NCI-H526 (cell line): ENCODE measurements around the gene FADS2.

Source experiments
- DNase-seq, 2 experiments: peaks; one replicate each; lab custom pipeline; 2025; lab: John Stamatoyannopoulos, UW

Gene FADS2

GRCh38 chr11:61886643-61887042 lies 58.5 kb downstream of the FADS2 start:
- DNase-seq: no peak

- DNase-seq: no peak
Observed at GRCh38 chr11:61887839-61888494, 59.9 kb downstream of the FADS2 start.

- DNase-seq: no peak
Observed at GRCh38 chr11:61888590-61888989, 60.5 kb downstream of the FADS2 start.

GRCh38 chr11:61889831-61890230 lies 61.7 kb downstream of the FADS2 start:
- DNase-seq: peak; percentile 43 to 68

GRCh38 chr11:61890529-61891330 lies 62.6 kb downstream of the FADS2 start:
- peak in 1 of 2 experiments; percentile 76 for DNase-seq

GRCh38 chr11:61891331-61892084 lies 63.4 kb downstream of the FADS2 start, which contains the start of gene FADS3:
Gene FADS3 (minus strand): TSS chr11:61891545. CDS start chr11:61891381, 164 bp downstream.
- DNase-seq: peak; percentile 80 to 95

GRCh38 chr11:61892085-61892370 lies 63.9 kb downstream of the FADS2 start:
- peak in 1 of 2 experiments; percentile 79 for DNase-seq

- no peak for DNase-seq
Observed at GRCh38 chr11:61893981-61894380, 65.9 kb downstream of the FADS2 start.

GRCh38 chr11:61895046-61895717 lies 67.1 kb downstream of the FADS2 start:
- DNase-seq: no peak

- DNase-seq: no peak
Observed at GRCh38 chr11:61895718-61896059, 67.6 kb downstream of the FADS2 start.

- peak in 1 of 2 experiments; percentile 38 for DNase-seq
Observed at GRCh38 chr11:61896665-61897386, 68.7 kb downstream of the FADS2 start.

GRCh38 chr11:61897387-61898246 lies 69.5 kb downstream of the FADS2 start:
- DNase-seq: peak; percentile 62 to 91

GRCh38 chr11:61898247-61898582 lies 70.1 kb downstream of the FADS2 start:
- no peak for DNase-seq

- peak; percentile 73 to 92 for DNase-seq
Observed at GRCh38 chr11:61899146-61899841, 71.2 kb downstream of the FADS2 start.

- DNase-seq: no peak
Observed at GRCh38 chr11:61900251-61900650, 72.2 kb downstream of the FADS2 start.

- no peak for DNase-seq
Observed at GRCh38 chr11:61901397-61901796, 73.3 kb downstream of the FADS2 start.

GRCh38 chr11:61902313-61902712 lies 74.2 kb downstream of the FADS2 start:
- DNase-seq: no peak

GRCh38 chr11:61903845-61904244 lies 75.7 kb downstream of the FADS2 start:
- DNase-seq: no peak

GRCh38 chr11:61904539-61905048 lies 76.5 kb downstream of the FADS2 start:
- peak in 1 of 2 experiments; percentile 30 for DNase-seq
